Measurements from ENCODE around the gene MYT1.

DNA sequence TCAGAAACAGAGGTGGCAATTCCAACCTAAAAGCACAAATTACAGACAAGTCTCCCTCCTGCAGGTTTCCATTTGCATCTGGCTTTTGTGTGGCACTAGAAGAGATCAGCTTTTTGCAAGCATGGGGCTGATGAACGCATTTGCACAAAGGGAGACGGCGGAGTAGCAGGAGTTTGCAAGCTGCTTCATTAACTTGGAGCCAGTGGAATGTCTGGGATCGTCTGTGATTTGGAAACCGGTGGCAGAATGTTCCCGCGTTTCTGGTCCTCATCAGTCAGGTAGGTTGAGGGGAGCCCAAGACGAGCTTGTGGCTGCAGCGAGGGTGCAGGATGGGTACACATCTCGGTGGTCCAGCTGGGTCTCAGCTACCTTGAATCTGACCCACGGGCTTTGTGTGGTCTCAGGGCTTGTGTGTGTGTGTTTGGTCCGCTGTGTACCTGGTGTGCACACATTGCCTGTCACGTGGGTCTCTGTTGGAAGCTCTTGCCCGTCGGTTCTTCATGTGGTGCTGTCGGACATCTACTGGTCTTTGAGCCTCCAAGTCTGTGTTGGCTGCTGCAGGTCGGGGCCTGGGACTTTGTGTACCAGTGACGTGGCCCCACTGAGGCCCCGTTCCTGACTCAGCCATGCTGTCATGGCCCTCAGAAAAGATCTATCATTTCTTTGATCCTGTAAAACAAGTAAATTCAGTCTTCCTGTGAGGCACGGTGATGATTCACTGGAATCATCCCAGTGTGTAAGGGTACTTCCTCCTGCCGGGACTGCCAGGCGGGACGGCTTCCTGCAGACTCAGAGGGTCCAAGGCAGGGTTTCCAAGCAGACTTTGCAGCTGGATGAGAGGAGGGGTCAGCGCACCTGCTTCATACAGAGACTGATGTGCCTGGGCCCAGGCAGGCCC lies 12.4 kb upstream of the MYT1 start:
- no peak for TF ChIP-seq EP300 (IDR thresholded peaks at IDR 0.05; ENCODE audit: low read depth)
- TF ChIP-seq, protein P1, sequence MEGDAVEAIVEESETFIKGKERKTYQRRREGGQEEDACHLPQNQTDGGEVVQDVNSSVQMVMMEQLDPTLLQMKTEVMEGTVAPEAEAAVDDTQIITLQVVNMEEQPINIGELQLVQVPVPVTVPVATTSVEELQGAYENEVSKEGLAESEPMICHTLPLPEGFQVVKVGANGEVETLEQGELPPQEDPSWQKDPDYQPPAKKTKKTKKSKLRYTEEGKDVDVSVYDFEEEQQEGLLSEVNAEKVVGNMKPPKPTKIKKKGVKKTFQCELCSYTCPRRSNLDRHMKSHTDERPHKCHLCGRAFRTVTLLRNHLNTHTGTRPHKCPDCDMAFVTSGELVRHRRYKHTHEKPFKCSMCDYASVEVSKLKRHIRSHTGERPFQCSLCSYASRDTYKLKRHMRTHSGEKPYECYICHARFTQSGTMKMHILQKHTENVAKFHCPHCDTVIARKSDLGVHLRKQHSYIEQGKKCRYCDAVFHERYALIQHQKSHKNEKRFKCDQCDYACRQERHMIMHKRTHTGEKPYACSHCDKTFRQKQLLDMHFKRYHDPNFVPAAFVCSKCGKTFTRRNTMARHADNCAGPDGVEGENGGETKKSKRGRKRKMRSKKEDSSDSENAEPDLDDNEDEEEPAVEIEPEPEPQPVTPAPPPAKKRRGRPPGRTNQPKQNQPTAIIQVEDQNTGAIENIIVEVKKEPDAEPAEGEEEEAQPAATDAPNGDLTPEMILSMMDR (IDR thresholded peaks at IDR 0.05) = no peak
